GM12878 (cell line): ENCODE results near the gene GPC5. TPM values are rescaled to one million over a fixed set of nuclear protein-coding genes. Genes with fewer than 3 reads are reported as not detected.

Experiments
- ATAC-seq: fragments of 200-7000 bp; cut with Tn5 transposase; 3 replicates; pipeline ENCODE4 v1.9.1; 2020; ENCODE audit warnings: mild to moderate bottlenecking, moderate library complexity
- BruUV-seq: library from RNA; stranded (reverse); fragments of 400-500 nt; replicated peaks from 2 replicates; lab custom pipeline; 2021; lab: Mats Ljungman, UMichigan
- CTCF ChIA-PET: fragments of 300-600 bp; sonication (Branson Sonifier 250); formaldehyde crosslinking; extraction: SDS; loops from one replicate; lab custom pipeline; 2021; ENCODE audit warnings: inconsistent platforms; lab: Yijun Ruan, JAX
- POLR2A ChIA-PET: fragments of 350-600 bp; formaldehyde crosslinking; extraction: SDS; loops from one replicate; lab custom pipeline; 2021; ENCODE audit warnings: inconsistent platforms; lab: Charles Lee
- RAD21 ChIA-PET: fragments of 300-600 bp; sonication (Branson Sonifier 250); formaldehyde crosslinking; loops from one replicate; lab custom pipeline; 2023; ENCODE audit warnings: antibody characterized with exemption; ENCODE audit not compliant: unreplicated experiment; lab: Charles Lee
- SMC1A ChIA-PET: fragments of 300-600 bp; sonication (Branson Sonifier 250); formaldehyde crosslinking; loops from one replicate; lab custom pipeline; 2023; ENCODE audit not compliant: unreplicated experiment, uncharacterized antibody; lab: Charles Lee
- DNase-seq: peaks from one replicate; pipeline ENCODE4 v3.0.0-alpha.2; 2011; ENCODE audit warnings: low read depth, low spot score
- FAIRE-seq: peaks from 3 replicates; lab custom pipeline; 2011; peaks lifted over from hg19 to GRCh38; lab: Jason Lieb, UNC
- H2AFZ ChIP-seq: 2 replicates; pipeline ENCODE4 v1.6.0; 2011; ENCODE audit warnings: low read depth, low read length, control low read depth; ENCODE audit not compliant: control insufficient read depth
- H3K27ac ChIP-seq: 2 replicates; pipeline ENCODE4 v1.5.1; 2011; ENCODE audit warnings: control low read depth; ENCODE audit not compliant: control insufficient read depth, insufficient read depth
- H3K27me3 ChIP-seq, 2 experiments: replicated peaks in 1 of 2; 2 replicates each; pipeline versions ENCODE4 v1.6.0 to v1.6.1; 2011; ENCODE audit warnings: low read length in 1 of 2; ENCODE audit not compliant: control insufficient read depth in 2 of 2, insufficient read depth in 2 of 2
- H3K36me3 ChIP-seq, 2 experiments: 2 replicates each; pipeline ENCODE4 v1.5.1; 2011; ENCODE audit warnings: low read length in 1 of 2; ENCODE audit not compliant: control insufficient read depth in 2 of 2, insufficient read depth in 2 of 2
- H3K4me1 ChIP-seq: 2 replicates; pipeline ENCODE4 v1.6.1; 2011; ENCODE audit warnings: mild to moderate bottlenecking, low read length, moderate library complexity, mixed read lengths; ENCODE audit not compliant: control insufficient read depth, insufficient read depth
- H3K4me2 ChIP-seq: 2 replicates; pipeline ENCODE4 v1.6.0; 2011; ENCODE audit warnings: control low read depth; ENCODE audit not compliant: control insufficient read depth, insufficient read depth
- H3K4me3 ChIP-seq: fragments of 200-600 bp; sonication (generic); 2 replicates; pipeline ENCODE4 v1.5.1; 2016
- H3K79me2 ChIP-seq: 2 replicates; pipeline ENCODE4 v1.6.0; 2011; ENCODE audit warnings: low read length; ENCODE audit not compliant: control insufficient read depth, insufficient read depth
- H3K9ac ChIP-seq: 2 replicates; pipeline ENCODE4 v1.8.0; 2011; ENCODE audit warnings: low read length, control low read depth, mixed read lengths; ENCODE audit not compliant: control insufficient read depth, insufficient read depth
- H3K9me3 ChIP-seq: replicated peaks from 3 replicates; pipeline ENCODE4 v1.5.1; 2011; ENCODE audit warnings: mild to moderate bottlenecking, low read length; ENCODE audit not compliant: control insufficient read depth, insufficient read depth
- H4K20me1 ChIP-seq: 2 replicates; pipeline ENCODE4 v1.6.0; 2011; ENCODE audit not compliant: control insufficient read depth, insufficient read depth
- CREB1 ChIP-seq: IDR thresholded peaks from 2 replicates; pipeline ENCODE4 v1.6.1; 2012; ENCODE audit warnings: low read depth, mild to moderate bottlenecking, inconsistent platforms
- IKZF2 ChIP-seq, 2 experiments: fragments of 450-650 bp; IDR thresholded peaks; 2 replicates each; pipeline ENCODE4 v1.6.1; 2017; ENCODE audit warnings: mild to moderate bottlenecking in 2 of 2, moderate library complexity in 2 of 2
- MTA2 ChIP-seq: fragments of 450-650 bp; IDR thresholded peaks from 2 replicates; pipeline ENCODE4 v1.6.1; 2016; ENCODE audit warnings: low read depth, mild to moderate bottlenecking, moderate library complexity
- NFIC ChIP-seq: IDR thresholded peaks from 2 replicates; pipeline ENCODE4 v1.6.1; 2012; ENCODE audit warnings: low read depth, mild to moderate bottlenecking, inconsistent platforms, low read length, moderate library complexity
- NFYA ChIP-seq: IDR thresholded peaks from 2 replicates; pipeline ENCODE4 v1.6.1; 2011; ENCODE audit warnings: low read depth, mild to moderate bottlenecking, low read length, improper control_type of control experiment, borderline replicate concordance
- PAX8 ChIP-seq: fragments of 450-650 bp; IDR thresholded peaks from 2 replicates; pipeline ENCODE4 v1.6.1; 2017; ENCODE audit warnings: mild to moderate bottlenecking, moderate library complexity
- RBBP5 ChIP-seq: fragments of 200-600 bp; sonication (generic); conservative IDR thresholded peaks from 2 replicates; pipeline ENCODE4 v1.6.1; 2016
- RCOR1 ChIP-seq: conservative IDR thresholded peaks from 2 replicates; pipeline ENCODE4 v1.6.1; 2012; ENCODE audit warnings: low read depth, low read length, improper control_type of control experiment
- RFX5 ChIP-seq: IDR thresholded peaks from 2 replicates; pipeline ENCODE4 v1.6.1; 2011; ENCODE audit warnings: low read depth, low read length, improper control_type of control experiment
- ZNF274 ChIP-seq: IDR thresholded peaks from one replicate; pipeline ENCODE4 v1.8.0; 2011; ENCODE audit not compliant: insufficient read length, insufficient read depth
- ZZZ3 ChIP-seq: IDR thresholded peaks from 2 replicates; pipeline ENCODE4 v1.6.1; 2011; ENCODE audit warnings: low read depth; ENCODE audit not compliant: control insufficient read depth, insufficient read length
- WGBS: methylation state at CpG from one replicate; pipeline ENCODE4 v1.1.6; 2016; ENCODE audit warnings: low lambda C conversion rate; ENCODE audit not compliant: insufficient replicate concordance, insufficient coverage; ENCODE audit errors: missing lambda C conversion rate; 5-methylcytosine and 5-hydroxymethylcytosine counted together
- in situ Hi-C: fragments of 300-500 bp; cut with MboI; formaldehyde crosslinking; loops from 9 replicates; pipeline ENCODE4 v1.14.3; 2018; ENCODE audit warnings: mixed read lengths
- intact Hi-C: fragments of 100-400 bp; cut with micrococcal nuclease; formaldehyde crosslinking; loops from one replicate; pipeline ENCODE4 v1.14.2; 2022; ENCODE audit not compliant: unreplicated experiment
- polyA plus RNA-seq, 11 experiments: library from polyadenylated mRNA; depleted of rRNA in 4 of 11; unstranded in 6 of 11; stranded (reverse) in 5 of 11; fragments of >200 nt; fragmentation: Nextera tagmentation in 4 of 11; fragmentation: Illumina TruSeq in 1 of 11; extraction: Ambion mirVana in 4 of 11; extraction: Trizol in 1 of 11; gene quantifications; 1 replicate in 1 of 11; 2 replicates in 10 of 11; pipeline versions ENCODE4 v1.2.1 to v1.2.3, GENCODE V29; 2011 to 2016; ENCODE audit warnings: inconsistent platforms in 2 of 11, missing spikeins in 2 of 11, low read depth in 1 of 11
- total RNA-seq, 4 experiments: library from RNA; depleted of rRNA in 3 of 4; stranded (reverse); fragments of >200 nt in 3 of 4; fragmentation: Illumina TruSeq in 1 of 4; extraction: Trizol in 1 of 4; gene quantifications; 2 replicates each; pipeline versions ENCODE4 v1.2.1 to v1.2.3, GENCODE V29; 2013 to 2021
- TF ChIP-seq, protein P1 (sequence below): fragments of 450-650 bp; IDR thresholded peaks from 2 replicates; pipeline ENCODE4 v1.6.1; 2014; ENCODE audit warnings: mild to moderate bottlenecking
- TF ChIP-seq, protein P2 (sequence below): IDR thresholded peaks from 2 replicates; pipeline ENCODE4 v1.6.1; 2011; ENCODE audit warnings: mild to moderate bottlenecking, low read depth, low read length, moderate library complexity; ENCODE audit not compliant: insufficient replicate concordance
- TF ChIP-seq, protein P3 (sequence below): fragments of 450-650 bp; IDR thresholded peaks from 2 replicates; pipeline ENCODE4 v1.6.1; 2017; ENCODE audit warnings: mild to moderate bottlenecking, moderate library complexity

Gene GPC5
- total and polyA plus RNA-seq, 10 of the 15 experiments (the other 5 are each of a cell fraction or from before 2014, with no cell fraction given): 0.05 to 0.87 (median 0.44) TPM; not detected in 1

DNA sequence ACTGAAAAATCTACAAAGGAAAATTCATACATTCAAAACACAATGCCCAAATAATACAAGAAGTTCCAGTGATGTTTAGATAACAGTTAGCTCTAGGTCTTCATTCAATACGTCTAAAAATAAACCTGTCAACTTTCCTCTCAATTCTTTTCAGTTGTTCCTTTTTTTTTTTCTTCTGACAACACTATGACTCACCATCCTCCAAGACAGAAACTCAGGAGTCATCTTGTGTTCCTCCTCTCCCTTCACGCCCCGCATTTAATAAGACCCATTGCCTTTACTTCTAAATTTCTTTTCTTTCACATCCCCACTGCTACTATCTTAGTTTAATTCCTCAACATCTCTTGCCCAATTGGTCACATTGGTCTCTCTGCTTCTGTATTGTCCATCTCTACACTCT is 759.9 kb downstream of the GPC5 start:
- in situ Hi-C loops: no loop called here
- H3K27ac ChIP-seq: no peak overlapping the region
- 0% methylated on average over 3 of the region's 3 CpGs for WGBS
- DNase-seq (no peak), ATAC-seq (no peak), FAIRE-seq (no peak)
- H3K9me3 ChIP-seq: no peaks in the 10 kb centered on the region
- ChIA-PET SMC1A (no interaction called here), POLR2A (no interaction called here), RAD21 (no interaction called here), CTCF (interaction anchor here (0.6 to 0.8 kb wide), 2 partner anchors 29 to 1878 kb away, joined by 3 read pairs; no protein-coding TSS in a partner anchor)
- H3K4me2 ChIP-seq: no peak overlapping the region
- H3K79me2 ChIP-seq: no peaks in the 10 kb centered on the region
- H2AFZ ChIP-seq: no peak overlapping the region
- no peaks in the 10 kb centered on the region for H3K27me3 ChIP-seq
- no TSS peak for BruUV-seq
- no peak overlapping the region for H3K9ac ChIP-seq
- no peaks in the 10 kb centered on the region for H3K36me3 ChIP-seq
- intact Hi-C loops: no loop called here
- no peak overlapping the region for H3K4me3 ChIP-seq
- TF ChIP-seq, protein P1, sequence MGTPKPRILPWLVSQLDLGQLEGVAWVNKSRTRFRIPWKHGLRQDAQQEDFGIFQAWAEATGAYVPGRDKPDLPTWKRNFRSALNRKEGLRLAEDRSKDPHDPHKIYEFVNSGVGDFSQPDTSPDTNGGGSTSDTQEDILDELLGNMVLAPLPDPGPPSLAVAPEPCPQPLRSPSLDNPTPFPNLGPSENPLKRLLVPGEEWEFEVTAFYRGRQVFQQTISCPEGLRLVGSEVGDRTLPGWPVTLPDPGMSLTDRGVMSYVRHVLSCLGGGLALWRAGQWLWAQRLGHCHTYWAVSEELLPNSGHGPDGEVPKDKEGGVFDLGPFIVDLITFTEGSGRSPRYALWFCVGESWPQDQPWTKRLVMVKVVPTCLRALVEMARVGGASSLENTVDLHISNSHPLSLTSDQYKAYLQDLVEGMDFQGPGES: no peak
- TF ChIP-seq CREB1: no peak
- TF ChIP-seq IKZF2 (IDR thresholded peaks at IDR 0.05): no peak
- no peak for TF ChIP-seq NFIC
- TF ChIP-seq MTA2: no peak
- TF ChIP-seq PAX8: no peak
- no peaks in the 10 kb centered on the region for H4K20me1 ChIP-seq
- H3K4me1 ChIP-seq: no peaks in the 10 kb centered on the region

DNA sequence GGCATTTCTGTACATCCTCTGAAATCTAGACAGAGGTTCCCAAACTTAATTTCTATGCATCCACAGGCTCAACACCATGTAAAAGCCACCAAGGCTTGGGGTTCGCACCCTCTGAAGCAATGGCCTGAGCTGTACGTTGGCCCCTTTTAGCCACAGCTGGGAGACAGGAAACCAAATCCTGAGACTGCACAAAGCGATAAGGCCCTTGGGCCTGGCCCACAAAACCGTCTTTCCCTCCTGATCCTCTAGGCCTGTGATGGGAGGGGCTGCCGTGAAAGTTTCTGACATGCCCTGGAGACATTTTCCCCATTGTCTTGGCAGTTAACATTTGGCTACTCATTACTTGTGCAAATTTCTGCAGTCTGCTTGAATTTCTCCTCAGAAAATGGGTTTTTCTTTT is 766.4 kb downstream of the GPC5 start:
- no peak overlapping the region for H3K9ac ChIP-seq
- ChIA-PET POLR2A (no interaction called here), SMC1A (no interaction called here), RAD21 (no interaction called here), CTCF (no interaction called here)
- no peak overlapping the region for H3K27ac ChIP-seq
- no peak overlapping the region for H2AFZ ChIP-seq
- no peaks in the 10 kb centered on the region for H3K27me3 ChIP-seq
- H3K79me2 ChIP-seq: no peaks in the 10 kb centered on the region
- in situ Hi-C loops: no loop called here
- FAIRE-seq (no peak), ATAC-seq (no peak), DNase-seq (no peak)
- BruUV-seq: no TSS peak
- H3K4me1 ChIP-seq: no peaks in the 10 kb centered on the region
- H3K4me3 ChIP-seq: no peak overlapping the region
- no peaks in the 10 kb centered on the region for H3K9me3 ChIP-seq
- H3K4me2 ChIP-seq: no peak overlapping the region
- WGBS: 27% methylated on average over 5 of the region's 5 CpGs
- no peaks in the 10 kb centered on the region for H4K20me1 ChIP-seq
- intact Hi-C loops: no loop called here
- no peaks in the 10 kb centered on the region for H3K36me3 ChIP-seq
- TF ChIP-seq ZZZ3 (no peak), RFX5 (no peak), RCOR1 (no peak), NFYA (no peak), RBBP5 (no peak), ZNF274 (no peak)
- TF ChIP-seq, protein P2, sequence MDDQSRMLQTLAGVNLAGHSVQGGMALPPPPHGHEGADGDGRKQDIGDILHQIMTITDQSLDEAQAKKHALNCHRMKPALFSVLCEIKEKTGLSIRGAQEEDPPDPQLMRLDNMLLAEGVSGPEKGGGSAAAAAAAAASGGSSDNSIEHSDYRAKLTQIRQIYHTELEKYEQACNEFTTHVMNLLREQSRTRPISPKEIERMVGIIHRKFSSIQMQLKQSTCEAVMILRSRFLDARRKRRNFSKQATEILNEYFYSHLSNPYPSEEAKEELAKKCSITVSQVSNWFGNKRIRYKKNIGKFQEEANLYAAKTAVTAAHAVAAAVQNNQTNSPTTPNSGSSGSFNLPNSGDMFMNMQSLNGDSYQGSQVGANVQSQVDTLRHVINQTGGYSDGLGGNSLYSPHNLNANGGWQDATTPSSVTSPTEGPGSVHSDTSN: no peak
- TF ChIP-seq, protein P3, sequence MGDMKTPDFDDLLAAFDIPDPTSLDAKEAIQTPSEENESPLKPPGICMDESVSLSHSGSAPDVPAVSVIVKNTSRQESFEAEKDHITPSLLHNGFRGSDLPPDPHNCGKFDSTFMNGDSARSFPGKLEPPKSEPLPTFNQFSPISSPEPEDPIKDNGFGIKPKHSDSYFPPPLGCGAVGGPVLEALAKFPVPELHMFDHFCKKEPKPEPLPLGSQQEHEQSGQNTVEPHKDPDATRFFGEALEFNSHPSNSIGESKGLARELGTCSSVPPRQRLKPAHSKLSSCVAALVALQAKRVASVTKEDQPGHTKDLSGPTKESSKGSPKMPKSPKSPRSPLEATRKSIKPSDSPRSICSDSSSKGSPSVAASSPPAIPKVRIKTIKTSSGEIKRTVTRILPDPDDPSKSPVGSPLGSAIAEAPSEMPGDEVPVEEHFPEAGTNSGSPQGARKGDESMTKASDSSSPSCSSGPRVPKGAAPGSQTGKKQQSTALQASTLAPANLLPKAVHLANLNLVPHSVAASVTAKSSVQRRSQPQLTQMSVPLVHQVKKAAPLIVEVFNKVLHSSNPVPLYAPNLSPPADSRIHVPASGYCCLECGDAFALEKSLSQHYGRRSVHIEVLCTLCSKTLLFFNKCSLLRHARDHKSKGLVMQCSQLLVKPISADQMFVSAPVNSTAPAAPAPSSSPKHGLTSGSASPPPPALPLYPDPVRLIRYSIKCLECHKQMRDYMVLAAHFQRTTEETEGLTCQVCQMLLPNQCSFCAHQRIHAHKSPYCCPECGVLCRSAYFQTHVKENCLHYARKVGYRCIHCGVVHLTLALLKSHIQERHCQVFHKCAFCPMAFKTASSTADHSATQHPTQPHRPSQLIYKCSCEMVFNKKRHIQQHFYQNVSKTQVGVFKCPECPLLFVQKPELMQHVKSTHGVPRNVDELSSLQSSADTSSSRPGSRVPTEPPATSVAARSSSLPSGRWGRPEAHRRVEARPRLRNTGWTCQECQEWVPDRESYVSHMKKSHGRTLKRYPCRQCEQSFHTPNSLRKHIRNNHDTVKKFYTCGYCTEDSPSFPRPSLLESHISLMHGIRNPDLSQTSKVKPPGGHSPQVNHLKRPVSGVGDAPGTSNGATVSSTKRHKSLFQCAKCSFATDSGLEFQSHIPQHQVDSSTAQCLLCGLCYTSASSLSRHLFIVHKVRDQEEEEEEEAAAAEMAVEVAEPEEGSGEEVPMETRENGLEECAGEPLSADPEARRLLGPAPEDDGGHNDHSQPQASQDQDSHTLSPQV: no peak
